ENCODE data around the gene GLYATL3.

The GLYATL3 gene

DNA sequence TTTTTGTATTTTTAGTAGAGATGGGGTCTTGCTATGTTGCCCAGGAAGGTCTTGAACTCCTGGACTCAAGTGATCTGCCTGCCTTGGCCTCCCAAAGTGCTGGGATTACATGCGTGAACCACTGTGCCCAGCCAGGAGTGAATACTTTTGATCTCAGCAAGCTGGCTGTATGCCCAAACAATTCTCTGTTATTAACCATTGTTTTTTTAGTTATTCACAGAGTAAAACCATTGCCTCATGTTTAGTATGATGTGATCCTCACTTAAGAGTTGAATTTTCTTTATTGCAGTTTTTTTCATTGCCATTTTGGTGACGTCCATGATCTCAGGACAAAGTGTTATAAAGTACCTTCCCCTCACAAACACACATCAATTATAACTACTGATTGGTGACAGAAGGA lies 65.5 kb downstream of the GLYATL3 start:
- no peak overlapping the region for H3K9ac ChIP-seq (ENCODE audit: low read depth, low read length)
- no peaks in the 10 kb centered on the region for H3K4me1 ChIP-seq (ENCODE audit: insufficient read depth, low read length)
- H3K9me3 ChIP-seq (ENCODE audit: control insufficient read depth, insufficient read depth, low read length) = no peaks in the 10 kb centered on the region
- no peaks in the 10 kb centered on the region for H3K36me3 ChIP-seq (ENCODE audit: insufficient read depth, low read length)

DNA sequence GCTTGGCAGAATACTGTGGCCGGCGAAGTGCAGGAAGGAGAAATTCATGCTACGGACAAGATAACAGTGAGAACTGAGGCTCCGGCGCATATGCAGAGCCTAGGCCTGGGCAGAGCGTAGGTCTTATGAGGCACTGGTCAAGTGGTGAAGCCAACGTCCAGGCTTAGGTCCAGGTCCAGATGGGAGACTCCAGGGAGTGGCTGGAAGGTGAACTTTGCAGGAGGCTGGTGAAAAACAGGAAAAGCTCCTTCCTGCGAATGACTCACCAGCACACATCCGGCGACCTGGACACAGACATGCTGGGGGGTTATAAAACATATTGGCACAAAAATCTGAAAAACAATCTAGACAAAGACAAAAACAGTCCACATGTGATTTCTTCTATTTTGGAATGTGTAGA lies 66.1 kb downstream of the GLYATL3 start:
- no peaks in the 10 kb centered on the region for H3K36me3 ChIP-seq (ENCODE audit: insufficient read depth, low read length)
- H3K9ac ChIP-seq (ENCODE audit: low read depth, low read length) = no peak overlapping the region; the same call in 1 of the 2 replicates
- no peaks in the 10 kb centered on the region for H3K9me3 ChIP-seq (ENCODE audit: control insufficient read depth, insufficient read depth, low read length)
- no peaks in the 10 kb centered on the region for H3K4me1 ChIP-seq (ENCODE audit: insufficient read depth, low read length)

DNA sequence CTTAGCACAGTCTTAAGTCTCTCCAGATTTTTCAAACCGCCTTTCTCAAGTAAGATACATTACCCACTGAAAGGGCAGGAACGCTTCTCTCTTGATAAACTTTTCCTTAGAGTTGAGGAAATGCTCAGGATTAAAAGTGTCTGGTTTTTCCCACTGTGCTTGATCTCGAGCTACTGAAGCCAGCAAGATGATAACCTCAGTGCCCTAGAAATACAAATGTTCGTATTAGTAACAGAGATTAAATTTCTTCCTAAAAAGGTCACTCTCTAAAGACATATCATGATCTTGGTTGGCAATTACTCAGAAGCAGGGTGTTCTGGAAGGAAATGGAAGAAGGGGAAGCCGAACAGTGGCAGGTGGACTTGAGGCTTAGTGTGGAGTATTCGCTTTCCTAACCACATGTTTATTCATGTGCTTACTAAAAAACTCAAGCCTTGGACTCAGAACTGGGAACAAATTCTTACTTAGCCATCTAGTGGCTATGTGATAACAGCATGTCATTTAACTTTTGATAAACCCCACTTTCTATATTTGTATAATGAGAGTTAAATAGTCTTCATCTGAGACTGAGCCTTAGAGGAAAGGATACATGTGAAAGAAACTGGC lies 70.9 kb downstream of the GLYATL3 start:
- Histone ChIP-seq H3K4me1 (ENCODE audit: insufficient read depth, low read length) (no peaks in the 10 kb centered on the region), H3K36me3 (ENCODE audit: insufficient read depth, low read length) (no peaks in the 10 kb centered on the region), H3K9ac (ENCODE audit: low read depth, low read length) (no peak overlapping the region), H3K9me3 (ENCODE audit: control insufficient read depth, insufficient read depth, low read length) (no peaks in the 10 kb centered on the region)

DNA sequence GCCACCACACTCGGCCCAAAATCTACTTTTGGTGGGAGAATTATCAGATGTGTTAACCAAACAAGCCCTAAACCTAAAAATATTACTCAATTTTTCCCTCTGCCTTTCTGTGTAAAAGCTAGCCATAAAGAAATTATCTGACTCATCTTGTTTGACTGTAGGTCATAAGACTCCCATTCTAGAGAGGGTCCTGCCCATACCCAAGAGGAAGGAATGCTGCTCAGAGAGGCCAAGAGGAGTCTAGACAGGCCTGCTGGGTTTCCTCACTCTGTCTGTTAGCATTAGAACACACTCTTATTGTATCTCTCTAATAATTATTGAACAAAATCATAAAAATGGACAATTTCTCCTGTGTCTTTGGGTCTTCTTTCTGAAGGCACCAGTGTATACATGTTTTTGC lies 76.9 kb downstream of the GLYATL3 start:
- no peaks in the 10 kb centered on the region for H3K9me3 ChIP-seq (ENCODE audit: control insufficient read depth, insufficient read depth, low read length)
- no peaks in the 10 kb centered on the region for H3K36me3 ChIP-seq (ENCODE audit: insufficient read depth, low read length)
- no peak overlapping the region for H3K9ac ChIP-seq (ENCODE audit: low read depth, low read length)
- no peaks in the 10 kb centered on the region for H3K4me1 ChIP-seq (ENCODE audit: insufficient read depth, low read length)

Measured in ES-I3 (cell line).